C4-2B (cell line): ENCODE results near the gene RIT1.
A peak's percentile ranks its signal among the peaks of the same experiment; 100 is the strongest.

ENCODE experiments used
- H3K27ac ChIP-seq: fragments of 450-650 bp; 2 replicates; pipeline ENCODE4 v1.5.1; 2017
- ZFX ChIP-seq: fragments of 450-650 bp; IDR thresholded peaks from 2 replicates; pipeline ENCODE4 v1.6.1; 2017
- TF ChIP-seq, protein P1 (sequence below): fragments of 450-650 bp; conservative IDR thresholded peaks from 2 replicates; pipeline ENCODE4 v1.5.1; 2017; ENCODE audit warnings: mild to moderate bottlenecking

Gene RIT1

DNA sequence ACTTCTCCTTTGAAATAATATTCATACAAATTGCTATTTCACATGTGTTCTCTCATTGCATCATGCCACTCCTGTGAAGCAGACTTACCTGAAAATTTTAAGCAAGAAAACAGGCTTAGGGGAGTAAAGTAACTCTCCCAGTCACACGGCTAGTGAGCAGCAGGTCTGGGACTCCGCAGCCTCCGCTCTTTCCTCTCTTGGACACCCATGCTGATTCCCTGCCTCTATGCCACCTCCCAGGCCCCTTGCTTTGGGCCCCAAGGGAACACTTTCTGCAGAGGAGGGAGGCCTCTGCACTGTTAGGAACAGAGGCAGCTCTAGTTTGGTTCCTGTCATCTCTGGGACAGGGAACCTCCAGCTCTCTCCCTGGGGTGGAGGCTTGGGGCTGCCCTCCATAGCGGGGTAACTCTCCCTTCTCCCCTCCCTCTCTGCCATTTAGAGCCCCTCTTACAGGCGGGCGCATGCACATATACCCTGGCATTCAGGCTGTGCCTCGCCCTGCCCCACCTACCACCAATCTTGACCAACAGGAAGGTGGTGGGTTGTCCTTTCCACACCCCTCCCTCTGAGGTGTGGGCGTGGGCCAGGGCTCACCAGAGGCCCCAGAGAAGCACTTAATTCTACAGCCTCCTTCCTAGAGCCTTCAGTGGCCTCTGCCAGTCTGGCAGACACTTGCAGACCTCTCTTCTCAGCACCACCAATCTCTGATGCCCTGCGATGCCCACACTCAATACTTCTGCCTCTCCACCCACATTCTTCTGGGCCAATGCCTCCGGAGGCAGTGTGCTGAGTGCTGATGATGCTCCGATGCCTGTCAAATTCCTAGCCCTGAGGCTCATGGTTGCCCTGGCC, 30.1 kb upstream of the RIT1 start, which contains the start of gene RXFP4:
Gene RXFP4 (plus strand): TSS at position 646 of the 852 bp plus-strand sequence. CDS start 72 bp downstream, at position 718.
- TF ChIP-seq, protein P1, sequence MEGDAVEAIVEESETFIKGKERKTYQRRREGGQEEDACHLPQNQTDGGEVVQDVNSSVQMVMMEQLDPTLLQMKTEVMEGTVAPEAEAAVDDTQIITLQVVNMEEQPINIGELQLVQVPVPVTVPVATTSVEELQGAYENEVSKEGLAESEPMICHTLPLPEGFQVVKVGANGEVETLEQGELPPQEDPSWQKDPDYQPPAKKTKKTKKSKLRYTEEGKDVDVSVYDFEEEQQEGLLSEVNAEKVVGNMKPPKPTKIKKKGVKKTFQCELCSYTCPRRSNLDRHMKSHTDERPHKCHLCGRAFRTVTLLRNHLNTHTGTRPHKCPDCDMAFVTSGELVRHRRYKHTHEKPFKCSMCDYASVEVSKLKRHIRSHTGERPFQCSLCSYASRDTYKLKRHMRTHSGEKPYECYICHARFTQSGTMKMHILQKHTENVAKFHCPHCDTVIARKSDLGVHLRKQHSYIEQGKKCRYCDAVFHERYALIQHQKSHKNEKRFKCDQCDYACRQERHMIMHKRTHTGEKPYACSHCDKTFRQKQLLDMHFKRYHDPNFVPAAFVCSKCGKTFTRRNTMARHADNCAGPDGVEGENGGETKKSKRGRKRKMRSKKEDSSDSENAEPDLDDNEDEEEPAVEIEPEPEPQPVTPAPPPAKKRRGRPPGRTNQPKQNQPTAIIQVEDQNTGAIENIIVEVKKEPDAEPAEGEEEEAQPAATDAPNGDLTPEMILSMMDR = no peak
- no peak for TF ChIP-seq ZFX
- H3K27ac ChIP-seq = peak within 1 kb of the TSS; percentile 65

DNA sequence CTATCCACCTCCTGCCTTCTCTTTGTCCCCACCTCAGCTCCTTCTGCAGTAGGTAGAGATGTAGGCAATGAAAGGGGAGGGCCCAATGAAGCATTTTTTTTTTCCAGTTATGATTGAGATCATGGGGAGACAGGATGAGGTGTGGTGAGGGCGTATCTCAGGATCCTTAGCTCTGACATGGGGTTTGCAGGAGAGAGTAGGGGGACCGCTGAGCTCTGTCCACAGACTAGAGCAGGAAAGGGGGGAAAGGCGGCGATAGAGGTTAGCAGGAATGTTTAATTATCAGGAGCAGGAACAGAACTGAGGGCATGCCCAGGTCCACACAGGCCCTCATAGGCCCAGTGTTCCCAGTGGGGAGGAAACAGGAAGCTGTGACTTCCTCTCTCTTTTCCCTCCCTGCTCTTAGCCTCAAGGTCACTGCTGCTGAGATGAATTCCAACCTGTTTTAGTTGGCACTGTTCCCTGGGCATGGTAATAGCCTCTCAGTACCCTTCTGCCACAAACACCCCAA, 29.4 kb upstream of the RIT1 start:
- H3K27ac ChIP-seq = peak overlapping the region; percentile 65
- peak; percentile 26; the same call in 1 of the 2 replicates for TF ChIP-seq ZFX
- TF ChIP-seq, protein P1 = no peak

DNA sequence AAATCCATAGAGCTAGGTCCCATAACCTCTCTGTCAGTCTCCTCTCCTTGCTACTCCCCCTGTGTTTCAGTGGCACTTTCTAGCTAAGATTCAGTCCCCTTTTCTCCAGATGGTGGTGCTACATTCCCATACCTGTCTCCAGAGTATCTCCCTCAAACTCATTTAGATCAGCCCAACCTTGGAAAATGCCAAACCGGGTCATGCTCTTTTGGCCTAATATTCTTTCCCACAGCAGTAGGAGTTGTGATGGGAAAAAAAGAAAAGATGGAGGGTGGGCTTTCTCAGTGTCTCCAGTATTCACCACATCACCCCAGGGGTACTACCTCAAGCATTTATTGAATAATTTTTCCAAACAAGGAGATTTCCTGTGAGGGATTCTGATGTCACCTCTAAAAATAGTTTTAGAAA, 27.1 kb upstream of the RIT1 start:
- no peak overlapping the region for H3K27ac ChIP-seq

DNA sequence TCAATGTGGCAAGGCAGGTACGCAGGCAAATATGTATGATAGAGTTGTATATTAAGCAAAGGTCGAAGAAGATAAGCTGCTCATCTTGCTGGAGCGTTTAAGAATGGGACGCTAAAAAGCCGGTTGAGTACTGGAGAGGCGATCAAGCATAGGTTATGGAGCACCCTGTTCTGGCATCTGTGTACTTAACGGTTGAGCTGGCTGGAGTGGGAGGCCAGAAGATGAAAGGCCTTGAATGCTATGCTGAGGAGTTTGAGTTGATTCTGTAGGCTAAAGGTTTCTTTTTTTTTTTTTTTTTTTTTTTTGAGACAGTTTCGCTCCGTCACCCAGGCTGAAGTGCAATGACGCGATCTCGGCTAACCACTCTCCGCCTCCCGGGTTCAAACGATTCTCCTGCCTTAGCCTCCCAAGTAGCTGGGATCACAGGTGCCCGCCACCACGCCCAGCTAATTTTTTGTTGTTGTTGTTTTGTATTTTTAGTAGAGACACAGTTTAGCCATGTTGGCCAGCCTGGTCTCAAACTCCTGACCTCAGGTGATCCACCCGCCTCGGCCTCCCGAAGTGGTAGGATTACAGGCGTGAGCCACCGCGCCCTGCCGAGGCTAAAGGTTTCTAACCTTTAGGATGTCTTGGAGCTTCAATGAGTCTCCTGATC, 23.9 kb upstream of the RIT1 start:
- TF ChIP-seq ZFX = no peak
- TF ChIP-seq, protein P1 = no peak
- peak overlapping the region; percentile 89 for H3K27ac ChIP-seq

More for the DNA sequence above, 27.1 kb upstream of the RIT1 start:
- TF ChIP-seq, protein P1 = peak; percentile 68
- no peak for TF ChIP-seq ZFX

DNA sequence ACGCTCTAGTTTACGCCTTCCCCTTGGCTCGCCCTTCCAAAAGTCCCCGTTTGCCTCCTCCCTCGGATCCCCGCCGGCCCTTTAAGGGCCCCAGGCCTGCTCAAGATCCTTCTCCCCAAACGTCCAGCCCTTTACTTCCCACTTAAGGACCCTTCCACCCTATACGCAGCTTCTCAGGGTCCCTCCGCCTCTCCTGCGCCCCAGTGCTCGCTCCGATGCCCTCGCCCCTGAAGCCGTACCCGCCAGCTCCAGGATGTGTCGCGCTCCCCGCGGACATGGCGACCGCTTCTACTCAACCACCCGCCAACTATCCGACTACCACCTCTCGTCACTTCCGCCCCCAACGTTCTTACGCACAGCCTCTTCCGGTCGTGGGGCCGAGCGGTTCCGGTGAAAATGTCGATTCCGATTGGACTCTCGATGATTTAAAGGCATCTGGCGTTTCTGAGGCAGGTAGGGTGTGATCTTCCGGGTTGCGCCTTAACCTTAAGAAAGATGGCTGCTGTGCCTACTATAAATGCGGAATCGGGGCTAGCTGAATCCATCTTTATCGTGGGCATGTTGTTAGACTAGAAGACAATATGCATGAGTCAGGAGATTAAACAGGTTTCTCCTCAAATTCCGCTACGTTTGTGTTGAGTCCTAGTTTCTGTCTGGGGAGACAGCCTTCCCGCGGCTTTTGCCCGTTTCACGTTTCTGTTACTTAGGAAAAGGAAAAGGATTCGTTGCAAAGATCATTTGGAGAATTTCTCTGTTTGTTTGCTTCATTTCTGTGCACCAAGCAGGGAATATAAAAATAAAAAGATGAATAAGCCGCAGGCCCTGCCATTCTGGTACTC, 23.2 kb upstream of the RIT1 start, which contains the start of gene KHDC4:
Gene KHDC4 (minus strand): TSS at position 317 of the 839 bp plus-strand sequence. CDS start 40 bp downstream, at position 277.
- H3K27ac ChIP-seq = peak within 1 kb of the TSS; percentile 89
- peak; percentile 89 for TF ChIP-seq ZFX
- TF ChIP-seq, protein P1 = no peak

DNA sequence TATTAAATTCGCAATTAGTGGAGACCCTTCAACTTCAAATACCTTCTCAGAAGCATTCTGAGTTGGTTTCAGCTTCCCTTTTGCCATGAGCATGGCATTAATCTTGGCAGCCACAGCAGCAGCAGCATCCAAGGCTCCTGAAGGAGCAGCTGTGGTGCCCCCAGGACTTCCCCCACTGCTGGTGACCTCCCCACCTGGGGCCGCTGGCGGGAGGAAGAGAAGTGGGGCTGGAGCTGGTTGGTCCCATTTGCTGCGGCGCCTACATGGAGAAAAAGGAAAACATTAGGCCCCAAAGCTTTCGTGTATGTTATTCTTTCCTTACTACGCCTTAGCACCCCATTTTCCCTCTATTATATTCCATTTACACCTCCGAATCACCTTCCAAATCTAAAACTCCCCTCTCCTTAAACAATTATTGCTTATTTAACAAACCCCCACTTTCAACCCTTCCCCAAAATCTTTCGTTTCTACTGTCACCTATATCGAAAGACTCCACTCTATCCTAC, 22.5 kb upstream of the RIT1 start:
- H3K27ac ChIP-seq = peak overlapping the region; percentile 89
- TF ChIP-seq, protein P1 = no peak
- TF ChIP-seq ZFX = no peak
